GM19193 (cell line): Measurements from ENCODE around the gene LCOR.

Source experiments
- POLR2A ChIP-seq: IDR thresholded peaks from 4 replicates; pipeline ENCODE4 v1.6.1; 2011; ENCODE audit not compliant: insufficient read depth, insufficient read length; ENCODE audit errors: extremely low read depth

The LCOR gene

DNA sequence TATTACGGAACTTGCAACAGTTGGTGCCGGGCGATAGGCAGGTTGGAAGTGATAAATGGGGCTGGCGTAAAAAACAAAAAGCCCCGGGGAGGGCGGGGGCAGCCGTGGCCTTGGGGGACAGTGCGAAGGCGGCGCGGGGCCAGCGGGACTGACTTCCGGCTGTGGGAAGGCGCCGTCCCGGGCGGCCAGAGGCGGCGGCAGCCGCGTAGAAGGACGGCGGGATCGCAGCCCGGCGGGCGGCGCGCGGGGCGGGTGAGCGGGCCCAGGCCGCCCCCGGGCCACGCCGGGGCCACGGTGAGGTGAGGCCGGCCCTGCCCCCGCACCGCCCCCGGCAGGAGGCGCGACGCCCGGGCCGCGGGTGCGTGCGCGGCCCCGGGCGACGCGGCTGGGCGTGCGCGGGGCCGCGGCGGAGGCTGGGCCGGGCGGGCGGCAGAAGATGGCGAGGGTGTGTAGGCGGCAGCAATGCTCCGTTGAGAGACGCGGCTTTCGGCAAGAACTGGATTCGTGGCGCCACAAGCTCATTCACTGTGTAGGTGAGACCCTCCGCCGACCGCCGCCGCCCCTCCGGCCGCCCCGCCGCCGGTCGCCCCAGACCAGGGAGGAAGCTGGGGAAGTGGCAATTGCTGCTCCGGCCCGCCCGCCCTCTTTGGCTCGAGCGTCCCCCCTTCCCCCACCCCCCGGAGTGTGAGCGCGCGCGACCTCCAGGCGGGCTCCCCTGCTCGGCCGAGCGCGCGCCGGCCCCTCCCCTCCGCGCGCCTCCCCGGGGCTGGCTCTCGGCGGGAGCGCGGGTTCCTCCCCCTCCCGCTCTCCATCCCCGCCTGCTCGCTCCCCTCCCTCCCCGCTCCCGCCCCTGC lies at the start of gene LCOR:
Gene LCOR (plus strand): TSS at position 432 of the 854 bp plus-strand sequence. CDS start 116,760 bp downstream, outside the sequence.
- peak; percentile 81 for TF ChIP-seq POLR2A

DNA sequence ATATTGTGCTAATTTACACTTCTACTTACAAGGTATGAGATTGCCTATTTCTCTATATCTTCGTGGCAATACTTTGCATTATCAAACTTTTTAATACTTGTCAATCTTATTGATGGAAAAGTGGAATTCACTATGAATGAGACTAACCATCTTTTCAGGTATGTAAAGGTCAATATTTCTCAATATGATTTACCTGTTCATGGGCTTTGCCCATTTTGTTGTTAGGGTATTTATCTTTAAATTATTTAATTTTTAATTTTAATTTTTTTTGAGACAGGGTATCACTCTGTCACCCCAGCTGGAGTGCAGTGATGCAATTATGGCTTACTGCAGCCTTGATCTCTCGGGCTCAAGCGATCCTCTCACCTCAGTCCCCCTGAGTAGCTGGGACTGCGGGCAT lies 47.8 kb upstream of the LCOR start:
- TF ChIP-seq POLR2A = no peak

DNA sequence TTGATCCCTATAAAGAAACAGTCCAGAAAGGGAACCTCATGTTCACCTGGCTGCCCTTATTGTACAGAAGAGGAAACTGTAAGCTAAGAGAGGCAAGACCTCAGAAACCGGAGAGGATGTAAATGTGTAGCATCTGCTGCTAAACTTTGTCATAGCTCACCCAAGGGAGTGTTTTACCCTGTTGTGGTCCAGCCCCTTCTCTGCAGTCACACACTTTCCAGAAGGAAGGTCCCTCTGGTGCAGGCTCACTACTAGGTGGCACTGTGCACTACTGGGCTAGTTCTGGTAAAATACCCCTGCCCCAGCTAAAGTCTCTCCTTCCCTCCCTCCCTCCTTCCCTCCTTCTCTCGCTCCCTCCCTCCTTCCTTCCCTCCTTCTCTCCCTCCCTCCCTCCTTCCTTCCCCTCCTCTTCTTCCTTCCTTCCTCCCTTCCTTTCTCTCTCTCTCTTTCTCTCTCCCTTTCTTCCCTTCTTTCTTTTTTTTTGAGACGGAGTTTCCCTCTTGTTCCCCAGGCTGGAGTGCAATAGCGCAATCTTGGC lies 42.5 kb upstream of the LCOR start:
- TF ChIP-seq POLR2A = no peak

DNA sequence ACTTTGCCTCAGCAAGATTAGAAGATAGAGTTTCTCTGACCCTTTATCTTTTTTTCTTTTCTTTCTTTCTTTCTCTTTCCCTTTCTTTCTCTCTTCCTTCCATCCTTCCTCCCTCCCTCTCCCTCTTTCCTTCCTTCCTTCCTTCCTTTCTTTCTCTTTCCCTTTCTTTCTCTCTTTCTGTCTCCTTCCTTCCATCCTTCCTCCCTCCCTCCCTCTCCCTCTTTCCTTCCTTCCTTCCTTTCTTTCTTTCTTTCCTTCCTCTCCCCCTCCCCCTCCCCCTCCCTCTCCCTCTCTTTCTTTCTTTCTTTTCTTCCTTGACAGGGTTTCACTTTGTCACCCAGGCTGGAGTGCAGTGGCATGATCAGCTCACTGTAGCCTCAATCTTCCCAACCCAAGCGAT lies 40.2 kb upstream of the LCOR start:
- no peak for TF ChIP-seq POLR2A

DNA sequence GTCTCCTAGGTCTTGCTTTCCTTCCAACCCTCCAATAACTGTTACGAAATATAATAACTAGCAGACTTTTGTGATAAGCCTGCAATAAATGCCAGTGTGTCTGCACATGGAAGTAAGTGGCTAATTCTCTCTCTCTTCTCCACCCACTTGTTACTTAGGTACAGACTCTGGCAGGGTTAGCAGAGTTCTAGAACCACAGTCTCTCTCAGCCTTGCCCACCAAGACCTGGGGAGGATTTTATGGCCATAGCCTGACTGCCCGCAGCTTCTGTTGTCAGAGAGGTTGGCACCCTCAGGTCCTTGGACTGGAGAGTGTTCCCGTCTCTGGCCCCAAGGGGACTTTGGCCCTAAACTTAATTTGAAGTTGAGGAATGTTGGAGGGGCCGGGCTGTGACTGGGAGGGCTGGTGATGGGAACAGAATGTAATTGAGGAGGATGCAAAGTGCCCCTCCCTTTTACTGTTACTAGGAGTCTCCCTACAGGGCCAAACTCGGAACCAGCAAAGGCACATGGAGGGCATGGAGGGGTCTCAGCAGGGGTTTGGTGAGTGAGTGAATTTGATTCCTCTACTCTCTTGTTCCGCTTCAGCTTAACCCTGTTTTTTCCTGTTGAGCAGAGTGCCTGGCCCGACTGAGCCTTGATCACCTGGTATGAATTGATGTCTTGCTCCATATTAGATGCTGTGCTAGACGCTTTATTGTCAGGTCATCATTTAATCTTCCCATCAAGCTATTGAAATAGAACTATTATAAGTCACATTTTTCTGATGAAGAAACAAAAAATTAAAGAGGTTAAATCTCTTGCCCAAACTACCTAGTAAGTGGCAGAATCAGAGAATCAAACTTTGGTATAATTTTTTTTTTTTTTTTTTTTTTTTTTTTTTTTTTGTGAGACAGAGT lies 37.0 kb upstream of the LCOR start:
- no peak for TF ChIP-seq POLR2A

DNA sequence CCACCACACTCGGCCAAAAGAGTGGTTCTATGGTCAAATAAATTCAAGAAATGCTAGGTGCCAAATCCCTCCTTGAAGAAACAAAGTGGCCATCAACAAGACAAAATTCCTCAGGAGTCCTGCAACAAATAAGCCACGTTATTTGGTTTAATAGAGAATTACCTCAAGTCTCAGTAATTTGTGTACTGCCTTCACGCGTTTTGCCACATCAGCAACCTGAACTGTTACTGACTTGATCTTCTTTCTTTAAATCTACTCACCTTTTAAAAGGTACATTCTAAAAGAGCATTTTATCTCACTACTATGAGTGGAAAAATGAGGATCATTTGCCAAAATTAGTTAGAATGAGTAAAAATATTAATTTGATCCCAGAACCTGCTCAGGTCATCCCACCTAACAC lies 34.6 kb upstream of the LCOR start:
- no peak for TF ChIP-seq POLR2A

DNA sequence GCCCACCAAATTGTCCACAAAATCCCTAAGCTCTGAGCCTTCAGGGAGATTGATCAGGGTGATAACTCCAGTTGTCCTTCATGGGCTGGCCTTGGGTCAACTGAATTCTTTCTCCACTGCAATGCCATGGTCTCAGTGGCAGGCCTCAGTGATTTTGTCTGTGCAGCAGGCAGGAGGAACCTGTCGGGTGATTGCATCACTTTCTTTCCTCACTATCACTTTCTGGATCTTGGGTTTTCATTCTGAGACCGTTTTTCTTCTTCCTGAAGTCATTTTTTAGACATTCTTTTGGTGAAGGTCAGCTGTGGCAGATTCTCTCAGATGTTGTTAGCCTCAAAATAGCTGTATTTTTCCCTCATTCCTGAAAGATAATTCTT lies 28.8 kb upstream of the LCOR start:
- TF ChIP-seq POLR2A = no peak

DNA sequence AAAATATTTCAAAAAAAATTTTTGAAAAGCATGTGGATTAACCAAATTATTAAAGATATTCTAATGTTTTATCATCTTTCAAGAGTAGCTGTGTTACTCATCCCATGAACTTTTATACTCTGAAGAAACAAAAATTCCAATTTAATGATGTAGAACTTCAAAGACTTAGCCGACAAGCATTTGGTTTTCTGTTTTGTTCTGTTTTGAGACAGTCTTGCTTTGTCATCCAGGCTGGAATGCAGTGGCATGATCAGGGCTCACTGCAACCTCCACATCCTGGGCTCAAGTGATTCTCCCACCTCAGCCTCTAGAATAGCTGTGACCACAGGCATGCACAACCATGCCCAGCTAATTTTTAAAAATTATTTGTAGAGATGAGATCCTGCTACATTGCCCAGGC lies 17.8 kb upstream of the LCOR start:
- TF ChIP-seq POLR2A = no peak

DNA sequence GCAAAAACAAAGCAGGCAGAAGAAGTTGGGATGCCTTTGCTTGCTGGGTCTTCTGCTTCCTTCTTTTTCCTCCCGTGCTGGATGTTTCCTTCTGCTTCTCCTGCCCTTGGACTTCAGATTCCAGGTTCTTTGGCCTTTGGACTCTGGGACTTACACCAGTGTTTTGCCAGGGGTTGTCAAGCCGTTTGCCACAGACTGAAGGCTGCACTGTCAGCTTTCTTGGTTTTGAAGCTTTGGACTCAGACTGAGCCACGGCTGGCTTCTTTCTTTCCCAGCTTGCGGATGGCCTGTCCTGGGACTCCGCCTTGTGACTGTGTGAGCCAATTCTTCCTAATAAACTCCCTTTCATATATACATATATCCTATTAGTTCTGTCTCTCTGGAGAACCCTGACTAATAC lies 11.3 kb upstream of the LCOR start:
- no peak for TF ChIP-seq POLR2A

DNA sequence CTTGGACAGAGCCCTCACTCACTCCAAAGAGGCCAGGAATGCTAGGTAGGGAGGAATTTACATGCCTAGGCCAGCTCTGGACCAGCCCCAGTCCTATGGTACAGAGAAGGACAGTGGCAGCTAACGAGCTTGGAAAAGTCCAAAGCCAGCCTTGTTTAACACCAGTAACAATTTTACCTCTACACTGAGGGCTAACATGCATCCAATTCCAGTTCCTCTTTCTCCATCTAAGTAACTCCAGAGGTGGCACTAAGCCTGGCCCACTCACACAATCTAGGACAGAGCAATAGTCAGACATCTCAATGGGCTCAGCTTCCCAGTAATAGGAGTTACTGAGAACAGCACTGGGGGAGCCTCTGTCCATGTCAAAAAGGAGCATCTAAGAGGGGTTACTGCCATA lies 5.7 kb upstream of the LCOR start:
- TF ChIP-seq POLR2A = no peak

DNA sequence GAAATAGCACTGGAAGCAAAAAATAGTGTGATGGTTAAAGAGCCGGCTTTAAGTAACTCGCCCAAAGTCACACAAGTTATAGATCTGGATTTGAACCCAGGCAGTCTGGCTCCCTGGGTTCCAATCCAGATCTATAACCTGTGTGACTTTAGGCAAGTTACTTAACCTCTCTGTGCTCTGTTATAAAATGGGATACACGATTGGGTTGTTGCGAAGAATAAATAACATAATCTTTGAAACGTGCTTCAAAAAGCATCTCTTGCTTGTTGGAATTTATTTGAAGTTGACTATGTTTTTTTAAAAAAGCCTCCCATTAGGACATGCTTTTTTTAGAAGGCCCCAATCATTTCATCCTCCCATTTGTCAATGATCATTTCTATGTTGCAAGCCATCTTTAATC lies 3.5 kb upstream of the LCOR start:
- TF ChIP-seq POLR2A = no peak

DNA sequence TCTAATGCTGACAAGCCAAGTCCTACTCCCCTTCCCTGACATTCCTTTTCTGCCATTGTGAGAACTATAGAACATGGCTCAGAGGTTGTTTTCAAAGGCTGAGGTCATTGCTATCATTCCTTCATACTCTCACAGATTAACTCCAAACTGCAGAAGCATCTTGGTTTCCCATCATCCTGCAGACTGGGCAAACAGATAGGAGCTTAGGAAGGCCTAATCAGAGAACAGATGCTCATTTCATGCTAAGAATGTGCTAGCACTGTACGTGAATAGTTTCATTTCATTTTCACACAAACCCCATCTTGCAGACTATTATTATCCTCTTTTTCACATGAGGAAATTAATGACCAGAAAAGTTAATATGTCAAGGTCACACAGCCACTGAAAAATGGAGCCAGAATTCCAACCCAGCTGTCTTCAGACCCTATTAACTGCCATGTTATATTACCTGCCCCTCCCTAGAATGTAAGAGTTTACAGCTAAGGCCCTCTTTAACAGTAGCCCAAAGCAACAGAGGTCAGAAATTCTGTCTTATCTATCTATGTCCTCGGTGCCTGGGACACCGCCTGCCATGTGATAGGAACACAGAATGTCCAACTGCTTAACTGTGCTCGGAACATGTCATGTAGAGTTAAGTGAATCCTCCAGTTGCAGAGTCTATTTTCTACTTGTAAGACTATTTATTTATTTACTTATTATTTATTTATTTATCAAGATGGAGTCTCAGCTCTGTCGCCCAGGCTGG lies 2.9 kb upstream of the LCOR start:
- TF ChIP-seq POLR2A = no peak

DNA sequence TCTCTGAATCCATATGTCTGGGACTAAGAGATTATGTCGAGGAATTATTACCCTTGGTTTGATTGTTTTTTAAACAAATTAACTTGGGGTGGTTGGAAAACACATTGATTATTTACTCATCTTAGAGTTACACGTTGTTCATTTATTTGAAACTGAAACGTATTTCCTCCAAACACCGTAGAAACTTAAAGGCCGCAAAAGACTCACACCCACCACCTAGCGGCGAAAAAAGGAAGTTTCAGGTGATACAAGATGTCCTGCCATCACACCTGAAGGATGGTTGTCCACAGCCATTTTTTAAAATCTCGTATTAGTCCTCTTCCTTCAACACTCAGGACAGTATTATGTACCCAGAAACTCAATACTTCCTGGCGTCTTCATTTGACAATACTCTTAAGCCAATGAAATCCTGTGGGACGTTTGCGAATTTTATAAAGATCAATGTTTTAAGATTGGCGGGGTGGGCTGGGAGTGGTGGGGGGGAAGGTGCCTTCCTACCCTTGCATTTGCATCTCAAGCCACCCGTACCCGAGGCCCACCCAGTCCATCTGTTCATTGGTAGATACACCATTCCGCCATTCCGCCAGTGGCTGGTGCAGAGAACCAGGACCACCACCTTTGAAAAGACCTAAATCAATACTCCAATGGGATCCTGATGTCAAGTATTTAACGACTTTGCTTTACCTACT lies 1.4 kb upstream of the LCOR start:
- TF ChIP-seq POLR2A = no peak

DNA sequence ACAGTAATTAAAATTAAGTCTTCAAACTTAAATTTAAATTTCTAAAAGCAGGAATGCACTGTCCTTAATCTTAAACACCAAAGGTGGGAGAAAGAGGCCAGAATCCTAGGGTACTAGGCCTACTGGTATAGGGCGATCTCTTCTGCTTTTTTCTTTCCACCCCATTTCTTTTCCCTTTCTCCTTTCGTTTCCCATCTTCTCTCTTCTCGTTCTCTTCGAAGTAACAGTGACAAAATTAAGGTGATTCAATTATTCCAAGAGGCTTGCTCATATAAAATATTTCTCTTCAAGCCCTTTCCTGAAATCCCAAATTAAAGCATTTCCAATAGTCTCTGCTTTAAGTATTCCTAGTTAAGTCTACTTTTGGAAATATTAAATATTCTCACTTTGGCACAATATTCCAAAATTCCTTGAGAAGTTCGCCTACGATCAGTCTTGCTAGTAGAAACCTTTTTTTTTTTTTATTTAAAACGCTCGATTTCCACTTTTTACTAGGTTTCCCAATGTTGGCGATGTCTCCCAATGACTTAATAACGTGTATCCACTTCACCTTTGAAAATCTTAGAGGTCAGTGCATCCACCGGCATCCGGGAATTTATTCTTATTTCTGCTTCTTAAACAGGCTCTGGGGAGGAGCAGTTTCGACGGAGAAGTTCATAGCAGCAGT lies 765 bp upstream of the LCOR start:
- TF ChIP-seq POLR2A = no peak

DNA sequence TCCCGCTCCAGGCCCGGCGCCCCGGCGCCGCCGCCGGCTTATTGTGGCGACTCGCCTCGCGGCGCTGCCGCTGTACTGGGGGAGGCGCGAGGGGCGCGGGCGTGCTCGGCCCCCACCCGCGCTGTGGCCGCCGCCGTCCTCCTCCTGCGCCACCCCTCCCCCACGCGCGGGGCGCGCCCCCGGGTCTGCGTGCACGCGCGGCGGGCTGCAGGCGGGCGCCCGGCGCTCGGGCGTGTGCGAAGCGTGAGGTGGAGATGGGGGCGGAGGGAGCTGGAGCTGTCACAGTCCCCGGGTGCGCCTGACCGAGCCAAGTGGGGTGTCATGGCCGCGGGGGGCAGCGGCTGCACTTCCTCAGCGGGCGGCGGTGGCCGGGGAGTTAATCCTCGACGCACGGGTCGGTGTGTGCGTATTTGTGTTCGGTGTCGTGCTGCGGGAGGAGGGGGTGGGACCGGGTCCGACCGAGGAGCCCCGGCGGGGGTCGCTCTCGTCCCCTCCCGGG lies 672 bp downstream of the LCOR start:
- TF ChIP-seq POLR2A = peak; percentile 46
